ENCODE data around the gene SMIM26. TPM values are rescaled to one million over a fixed set of nuclear protein-coding genes. Genes with fewer than 3 reads are reported as not detected.

The SMIM26 gene
- total RNA-seq, 1 donor from 2014 or later = 150 TPM

GRCh38 chr20:18615020-18615650 is 47.9 kb downstream of the SMIM26 start:
- H3K9ac ChIP-seq = no peak overlapping the region
- no peak overlapping the region for H3K4me3 ChIP-seq
- no peak overlapping the region for H3K27ac Mint-ChIP-seq
- no peaks in the 10 kb centered on the region for H3K27me3 Mint-ChIP-seq (ENCODE audit: insufficient read depth, low read depth)
- H3K4me2 ChIP-seq = no peak overlapping the region
- no peaks in the 10 kb centered on the region for H3K27me3 ChIP-seq
- no peaks in the 10 kb centered on the region for H3F3A ChIP-seq (ENCODE audit: low read depth)
- H3K36me3 ChIP-seq = no peaks in the 10 kb centered on the region
- H3K27ac ChIP-seq = no peak overlapping the region
- no peak overlapping the region for H2AFZ ChIP-seq (replicated peaks)
- H3K9me3 Mint-ChIP-seq = peaks cover 8% of the 10 kb centered on the region
- H3K4me1 Mint-ChIP-seq = no peaks in the 10 kb centered on the region
- no peak for DNase-seq (ENCODE audit: low spot score)
- H3K36me3 Mint-ChIP-seq = peaks cover 21% of the 10 kb centered on the region
- H3K9me3 ChIP-seq (ENCODE audit: low read depth) = no peaks in the 10 kb centered on the region
- H3K4me3 Mint-ChIP-seq = no peak overlapping the region
- no peaks in the 10 kb centered on the region for H3K4me1 ChIP-seq
- no peaks in the 10 kb centered on the region for H3K79me2 ChIP-seq (ENCODE audit: low read depth)
- TF ChIP-seq CTCF (IDR thresholded peaks at IDR 0.05) = no peak
- H4K20me1 ChIP-seq (ENCODE audit: low read depth) = no peaks in the 10 kb centered on the region

Small RNA genes lying within 50 kb of the gene (small RNA-seq; reads per million reads assigned to genes)
- gene RN7SL638P = not detected
- gene RNU6ATAC34P = not detected

Other genes starting within 250 kb of the SMIM26 start
- gene DZANK1, start 100.4 kb upstream of the SMIM26 start, total RNA-seq (ENCODE audit: low replicate concordance) = 5.3 and 8.3 TPM in 2 replicates
- 20.9 and 28.5 TPM in 2 replicates for gene POLR3F, start 100.0 kb upstream of the SMIM26 start, total RNA-seq (ENCODE audit: low replicate concordance)
- gene RBBP9, start 70.2 kb upstream of the SMIM26 start, total RNA-seq (ENCODE audit: low replicate concordance) = 29.5 and 45.8 TPM in 2 replicates
- gene SEC23B, start 59.5 kb upstream of the SMIM26 start, total RNA-seq (ENCODE audit: low replicate concordance) = 55.7 and 57.2 TPM in 2 replicates
- 89.0 and 92.6 TPM in 2 replicates for gene DTD1, start 20.6 kb downstream of the SMIM26 start, total RNA-seq (ENCODE audit: low replicate concordance)
- gene SCP2D1, start 246.4 kb downstream of the SMIM26 start, total RNA-seq (ENCODE audit: low replicate concordance) = not detected in 2 replicates